Keratinocyte (primary cell): ENCODE results near the gene TTC28. TPM values are rescaled to one million over a fixed set of nuclear protein-coding genes. Genes with fewer than 3 reads are reported as not detected.

ENCODE experiments used
- DNase-seq: peaks from one replicate; pipeline ENCODE4 v3.0.0-alpha.2; 2011; ENCODE audit warnings: low read depth, missing footprints, low spot score
- FAIRE-seq: peaks from 2 replicates; lab custom pipeline; 2011; peaks lifted over from hg19 to GRCh38; lab: Jason Lieb, UNC
- H2AFZ ChIP-seq: 2 replicates; pipeline ENCODE4 v1.6.0; 2012; ENCODE audit warnings: low read length, control low read depth, inconsistent platforms; ENCODE audit not compliant: control insufficient read depth
- H3K27ac ChIP-seq: 2 replicates; pipeline ENCODE4 v1.5.1; 2011; ENCODE audit warnings: low read length; ENCODE audit not compliant: control insufficient read depth, insufficient read depth
- H3K27me3 ChIP-seq: 3 replicates; pipeline ENCODE4 v1.6.0; 2011; ENCODE audit warnings: low read length; ENCODE audit not compliant: control insufficient read depth, insufficient read depth; ENCODE audit errors: extremely low read depth
- H3K36me3 ChIP-seq, 2 experiments: 2 replicates in 1 of 2; 3 replicates in 1 of 2; pipeline ENCODE4 v1.5.1; 2011; ENCODE audit warnings: low read length in 2 of 2, mild to moderate bottlenecking in 1 of 2; ENCODE audit not compliant: control insufficient read depth in 2 of 2, insufficient read depth in 2 of 2; ENCODE audit errors: extremely low read depth in 1 of 2
- H3K4me1 ChIP-seq: 3 replicates; pipeline ENCODE4 v1.5.1; 2011; ENCODE audit warnings: low read length; ENCODE audit not compliant: control insufficient read depth, insufficient read depth; ENCODE audit errors: extremely low read depth
- H3K4me2 ChIP-seq: 3 replicates; pipeline ENCODE4 v1.6.0; 2011; ENCODE audit warnings: low read depth, low read length; ENCODE audit not compliant: control insufficient read depth, insufficient read depth; ENCODE audit errors: extremely low read depth
- H3K4me3 ChIP-seq, 3 experiments: fragments of 200-600 bp in 1 of 3; sonication (generic) in 1 of 3; 2 replicates in 2 of 3; 3 replicates in 1 of 3; pipeline ENCODE4 v1.5.1; 2011 to 2016; ENCODE audit warnings: low read length in 3 of 3, mild to moderate bottlenecking in 3 of 3, control low read depth in 2 of 3, inconsistent platforms in 1 of 3, low read depth in 1 of 3, mixed read lengths in 1 of 3, mixed run types in 1 of 3, moderate library complexity in 1 of 3; ENCODE audit not compliant: control insufficient read depth in 2 of 3, insufficient read depth in 2 of 3; ENCODE audit errors: extremely low read depth in 1 of 3
- H3K79me2 ChIP-seq: 2 replicates; pipeline ENCODE4 v1.6.0; 2012; ENCODE audit warnings: low read length; ENCODE audit not compliant: control insufficient read depth, insufficient read depth
- H3K9ac ChIP-seq: 3 replicates; pipeline ENCODE4 v1.6.0; 2011; ENCODE audit warnings: low read length; ENCODE audit not compliant: control insufficient read depth, insufficient read depth; ENCODE audit errors: extremely low read depth
- H3K9me1 ChIP-seq: 3 replicates; pipeline ENCODE4 v1.6.0; 2011; ENCODE audit warnings: low read length; ENCODE audit not compliant: control insufficient read depth, insufficient read depth; ENCODE audit errors: extremely low read depth
- H3K9me3 ChIP-seq: 2 replicates; pipeline ENCODE4 v1.5.1; 2012; ENCODE audit warnings: low read depth, low read length; ENCODE audit not compliant: control insufficient read depth
- H4K20me1 ChIP-seq: 3 replicates; pipeline ENCODE4 v1.6.0; 2011; ENCODE audit warnings: low read length; ENCODE audit not compliant: control insufficient read depth, insufficient read depth; ENCODE audit errors: extremely low read depth
- EZH2 ChIP-seq: IDR thresholded peaks from one replicate; pipeline ENCODE4 v1.6.1; 2012; ENCODE audit warnings: inconsistent platforms, mild to moderate bottlenecking, low read length, moderate library complexity
- dilution Hi-C: fragments of 300-500 bp; cut with MboI; formaldehyde crosslinking; loops from one replicate; pipeline ENCODE4 v1.7.0; 2020; ENCODE audit warnings: low sequenced_read_pairs; ENCODE audit not compliant: extremely low pct_ligation_motif_present
- polyA plus RNA-seq, 5 experiments: library from polyadenylated mRNA; depleted of rRNA in 3 of 5; stranded (reverse) in 3 of 5; stranded (forward) in 1 of 5; unstranded in 1 of 5; fragments of >200 nt; gene quantifications; 1 replicate in 1 of 5; 2 replicates in 3 of 5; 3 replicates in 1 of 5; pipeline versions ENCODE4 v1.2.1 to v1.2.3, GENCODE V29; 2011 to 2012; ENCODE audit warnings: missing spikeins in 2 of 5, low read depth in 1 of 5, low replicate concordance in 1 of 5
- TF ChIP-seq, protein P1 (sequence below), 3 experiments: IDR thresholded peaks in 1 of 3; conservative IDR thresholded peaks in 1 of 3; optimal IDR thresholded peaks in 1 of 3; 2 replicates in 2 of 3; 3 replicates in 1 of 3; pipeline versions ENCODE3 to v1.5.1; 2011; ENCODE audit warnings: low read length in 3 of 3, mild to moderate bottlenecking in 3 of 3, moderate library complexity in 2 of 3, control low read depth in 1 of 3, inconsistent platforms in 1 of 3; ENCODE audit not compliant: insufficient read depth in 2 of 3; ENCODE audit errors: extremely low read depth in 1 of 3

TTC28 gene
- polyA plus RNA-seq, 1 donor (not counting 4 experiments of a cell fraction or from before 2014, with no cell fraction given): 0.66 TPM

- TF ChIP-seq, protein P1, sequence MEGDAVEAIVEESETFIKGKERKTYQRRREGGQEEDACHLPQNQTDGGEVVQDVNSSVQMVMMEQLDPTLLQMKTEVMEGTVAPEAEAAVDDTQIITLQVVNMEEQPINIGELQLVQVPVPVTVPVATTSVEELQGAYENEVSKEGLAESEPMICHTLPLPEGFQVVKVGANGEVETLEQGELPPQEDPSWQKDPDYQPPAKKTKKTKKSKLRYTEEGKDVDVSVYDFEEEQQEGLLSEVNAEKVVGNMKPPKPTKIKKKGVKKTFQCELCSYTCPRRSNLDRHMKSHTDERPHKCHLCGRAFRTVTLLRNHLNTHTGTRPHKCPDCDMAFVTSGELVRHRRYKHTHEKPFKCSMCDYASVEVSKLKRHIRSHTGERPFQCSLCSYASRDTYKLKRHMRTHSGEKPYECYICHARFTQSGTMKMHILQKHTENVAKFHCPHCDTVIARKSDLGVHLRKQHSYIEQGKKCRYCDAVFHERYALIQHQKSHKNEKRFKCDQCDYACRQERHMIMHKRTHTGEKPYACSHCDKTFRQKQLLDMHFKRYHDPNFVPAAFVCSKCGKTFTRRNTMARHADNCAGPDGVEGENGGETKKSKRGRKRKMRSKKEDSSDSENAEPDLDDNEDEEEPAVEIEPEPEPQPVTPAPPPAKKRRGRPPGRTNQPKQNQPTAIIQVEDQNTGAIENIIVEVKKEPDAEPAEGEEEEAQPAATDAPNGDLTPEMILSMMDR (optimal IDR thresholded peaks at IDR 0.05 in 1 of 3, IDR thresholded peaks at IDR 0.05 in 1 of 3, conservative IDR thresholded peaks at IDR 0.05 in 1 of 3; ENCODE audit: extremely low read depth in 1 of 3, insufficient read depth in 2 of 3, low read length in 3 of 3): no peak
- no peak for TF ChIP-seq EZH2
- Histone ChIP-seq H3K36me3 (no peaks in the 10 kb centered on the region), H3K27me3 (peaks cover 5% of the 10 kb centered on the region), H3K27ac (no peak overlapping the region), H3K9ac (no peak overlapping the region), H3K79me2 (no peaks in the 10 kb centered on the region), H3K9me1 (no peaks in the 10 kb centered on the region), H3K4me1 (peaks cover 2% of the 10 kb centered on the region), H3K4me2 (no peak overlapping the region), H3K4me3 (no peak overlapping the region), H3K9me3 (no peaks in the 10 kb centered on the region), H4K20me1 (no peaks in the 10 kb centered on the region), H2AFZ (no peak overlapping the region)
- DNase-seq (no peak), FAIRE-seq (no peak)
- dilution Hi-C loops: no loop called here
Measured at GRCh38 chr22:28021116-28021997, 658.3 kb downstream of the TTC28 start.

- no peak for TF ChIP-seq EZH2
- TF ChIP-seq, protein P1 (optimal IDR thresholded peaks at IDR 0.05 in 1 of 3, IDR thresholded peaks at IDR 0.05 in 1 of 3, conservative IDR thresholded peaks at IDR 0.05 in 1 of 3; ENCODE audit: extremely low read depth in 1 of 3, insufficient read depth in 2 of 3, low read length in 3 of 3): peak; percentile 91 to 96 (median 94)
- H3K9me3 ChIP-seq: no peaks in the 10 kb centered on the region
- H3K4me2 ChIP-seq: no peak overlapping the region
- H2AFZ ChIP-seq: no peak overlapping the region
- H3K9me1 ChIP-seq: no peaks in the 10 kb centered on the region
- FAIRE-seq (no peak), DNase-seq (no peak)
- no peaks in the 10 kb centered on the region for H4K20me1 ChIP-seq
- H3K27ac ChIP-seq: no peak overlapping the region
- H3K79me2 ChIP-seq: no peaks in the 10 kb centered on the region
- H3K4me3 ChIP-seq: no peak overlapping the region
- no peak overlapping the region for H3K9ac ChIP-seq
- peaks cover 5% of the 10 kb centered on the region for H3K27me3 ChIP-seq
- H3K36me3 ChIP-seq: no peaks in the 10 kb centered on the region
- dilution Hi-C loops: no loop called here
- H3K4me1 ChIP-seq: peaks cover 2% of the 10 kb centered on the region
Measured at GRCh38 chr22:28019881-28020861, 659.5 kb downstream of the TTC28 start.
